ENCODE data around the gene CORT.
"Not testable (repeated sequence)": the region's sequence is repeated elsewhere in the genome, so short reads cannot be mapped to it uniquely, and the experiment has no call there.

The CORT gene

GRCh38 chr1:10449751-10450150 lies at the start of gene CORT:
CORT (plus strand) TSS chr1:10450031; CDS start chr1:10450224, 193 bp downstream.
- ATAC-seq (no peak), DNase-seq (no peak)

- no peak for ATAC-seq
Measured at GRCh38 chr1:10401281-10401680, 48.5 kb upstream of the CORT start.

DNA sequence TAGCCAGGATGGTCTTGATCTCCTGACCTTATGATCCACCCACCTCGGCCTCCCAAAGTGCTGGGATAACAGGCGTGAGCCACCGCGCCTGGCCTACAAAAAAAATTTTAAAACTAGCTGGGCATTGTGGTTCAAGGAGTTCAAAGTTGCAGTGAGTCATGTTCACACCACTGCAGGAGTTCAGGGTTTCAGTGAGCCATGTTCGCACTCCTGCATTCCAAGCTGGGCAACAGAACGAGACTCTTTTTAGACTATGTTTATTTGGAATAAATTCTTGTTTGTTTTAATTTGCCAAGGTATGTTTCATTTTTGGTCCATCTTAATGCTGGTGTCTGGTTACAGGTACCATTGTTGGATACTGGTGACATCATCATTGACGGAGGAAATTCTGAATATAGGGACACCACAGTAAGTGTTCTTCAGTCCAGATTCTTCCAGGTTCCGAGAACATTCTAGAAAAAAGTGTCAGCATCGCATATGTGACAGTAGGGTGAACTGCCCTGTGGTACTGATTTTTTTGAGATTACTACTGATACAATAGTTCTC lies 47.0 kb upstream of the CORT start:
- no peak for ATAC-seq
- DNase-seq, result no peak

More at GRCh38 chr1:10401281-10401680, 48.5 kb upstream of the CORT start:
- DNase-seq, result no peak

GRCh38 chr1:10407201-10407600 lies 42.6 kb upstream of the CORT start:
- DNase-seq (no peak), ATAC-seq (no peak)

- DNase-seq, result no peak
- ATAC-seq, result peak; percentile 46
Measured at GRCh38 chr1:10415211-10415930, 34.5 kb upstream of the CORT start.

DNA sequence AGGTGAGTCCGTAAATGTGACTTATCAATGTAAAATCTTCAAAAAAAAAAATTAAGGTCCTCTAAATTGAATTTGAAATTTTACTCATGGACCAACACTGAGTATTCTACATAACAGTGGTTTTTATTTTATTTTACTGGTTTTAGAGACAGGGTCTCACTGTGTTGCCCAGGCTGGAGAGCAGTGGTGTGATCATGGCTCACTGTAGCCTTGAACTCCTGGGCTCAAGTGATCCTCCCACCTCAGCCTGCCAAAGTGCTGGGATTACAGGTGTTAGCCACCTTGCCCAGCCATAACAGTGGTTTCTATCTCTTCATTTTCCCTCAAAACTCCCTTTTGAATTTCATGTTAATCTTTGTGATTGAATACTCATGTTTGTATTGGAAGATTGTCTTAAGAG lies 33.9 kb upstream of the CORT start:
- not testable (repeated sequence) for DNase-seq, ATAC-seq

DNA sequence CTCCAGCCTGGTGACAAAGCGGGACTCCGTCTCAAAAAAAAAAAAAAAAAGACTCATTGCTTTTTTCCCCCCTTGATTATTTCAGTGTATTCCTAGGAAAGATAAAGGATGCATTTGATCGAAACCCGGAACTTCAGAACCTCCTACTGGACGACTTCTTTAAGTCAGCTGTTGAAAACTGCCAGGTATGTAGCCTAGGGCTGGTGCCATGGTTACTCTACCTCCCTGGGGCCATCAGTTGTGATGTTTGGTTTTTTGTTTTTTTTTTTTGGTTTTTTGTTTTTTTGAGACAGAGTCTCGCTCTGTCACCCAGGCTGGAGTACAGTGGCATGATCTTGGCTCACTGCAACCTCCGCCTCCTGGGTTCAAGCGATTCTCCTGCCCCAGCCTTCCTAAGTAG lies 31.1 kb upstream of the CORT start:
- not testable (repeated sequence) for ATAC-seq, DNase-seq

GRCh38 chr1:10419351-10419750 lies 30.5 kb upstream of the CORT start:
- no peak for DNase-seq
- ATAC-seq, result no peak

DNA sequence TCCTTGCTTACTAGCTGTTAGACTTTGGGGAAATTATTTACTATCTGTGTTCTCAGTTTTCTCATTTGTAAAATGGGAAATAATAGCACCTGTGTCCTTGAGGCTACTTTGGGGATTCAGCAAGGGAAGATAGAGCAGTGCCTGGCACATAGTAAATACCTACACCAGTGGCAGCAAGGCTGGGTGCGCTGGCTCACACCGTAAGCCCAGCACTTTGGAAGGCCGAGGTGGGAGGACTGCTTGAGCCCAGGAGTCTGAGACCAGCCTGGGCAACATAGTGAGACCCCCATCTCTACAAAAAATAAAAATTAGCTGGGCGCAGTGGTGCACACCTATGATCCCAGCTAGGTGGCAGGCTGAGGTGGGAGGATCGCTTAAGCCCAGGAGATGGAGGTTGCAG lies 28.2 kb upstream of the CORT start:
- no peak for DNase-seq
- no peak for ATAC-seq

DNA sequence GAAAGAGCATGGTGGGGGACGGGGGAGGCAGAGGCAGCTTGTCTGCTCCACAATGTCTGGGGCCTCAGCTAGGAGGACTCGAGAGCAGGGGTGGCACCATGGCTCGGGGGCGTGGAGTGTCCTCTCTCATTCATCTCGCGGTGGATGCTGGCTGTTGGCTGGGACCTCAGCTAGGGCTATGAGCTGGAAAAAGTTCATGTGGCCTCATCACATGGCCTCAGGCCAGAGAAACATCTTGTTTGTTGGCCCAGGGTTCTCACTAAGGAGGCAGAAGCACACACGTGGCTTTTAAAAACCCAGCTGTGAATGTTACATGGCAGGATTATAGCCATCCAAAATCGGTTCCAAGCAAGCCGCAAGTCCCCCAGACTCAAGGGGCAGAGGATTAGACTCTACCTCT lies 25.8 kb upstream of the CORT start:
- DNase-seq, result no peak
- no peak for ATAC-seq

DNA sequence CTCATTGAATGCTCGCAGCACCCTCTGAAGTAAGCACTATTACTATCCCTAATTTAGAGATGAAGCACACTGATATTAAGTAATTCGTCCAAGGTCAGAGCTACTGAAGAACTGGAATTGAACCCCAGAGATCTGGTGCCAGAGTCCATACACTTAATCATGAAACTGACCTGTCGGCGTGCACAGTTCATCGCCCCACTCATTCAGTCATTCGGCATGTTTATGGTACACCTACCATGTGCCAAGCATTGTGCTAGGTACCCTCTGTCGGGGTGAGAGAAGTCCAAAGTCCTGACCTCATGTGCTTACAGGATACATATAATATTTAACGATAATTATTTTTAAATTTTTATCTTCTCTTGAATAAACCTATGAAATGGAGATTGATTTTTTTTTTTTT lies 25.2 kb upstream of the CORT start:
- DNase-seq, result no peak
- no peak for ATAC-seq

DNA sequence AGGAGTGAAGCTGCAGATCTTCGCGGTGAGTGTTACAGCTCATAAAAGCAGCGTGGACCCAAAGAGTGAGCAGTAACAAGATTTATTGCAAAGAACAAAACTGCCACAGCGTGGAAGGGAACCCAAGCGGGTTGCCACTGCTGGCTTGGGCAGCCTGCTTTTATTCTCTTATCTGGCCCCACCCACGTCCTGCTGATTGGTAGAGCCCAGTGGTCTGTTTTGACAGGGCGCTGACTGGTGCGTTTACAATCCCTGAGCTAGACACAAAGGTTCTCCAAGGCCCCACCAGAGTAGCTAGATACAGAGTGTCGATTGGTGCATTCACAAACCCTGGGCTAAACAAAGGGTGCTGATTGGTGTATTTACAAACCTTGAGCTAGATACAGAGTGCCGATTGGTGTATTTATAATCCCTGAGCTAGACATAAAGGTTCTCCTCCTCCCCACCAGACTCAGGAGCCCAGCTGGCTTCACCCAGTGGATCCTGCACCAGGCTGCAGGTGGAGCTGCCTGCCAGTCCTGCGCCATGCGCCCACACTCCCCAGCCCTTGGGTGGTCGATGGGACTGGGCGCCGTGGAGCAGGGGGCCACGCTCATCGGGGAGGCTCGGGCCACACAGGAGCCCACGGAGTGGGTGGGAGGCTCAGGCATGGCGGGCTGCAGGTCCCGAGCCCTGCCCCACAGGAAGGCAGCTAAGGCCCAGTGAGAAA lies 23.9 kb upstream of the CORT start:
- not testable (repeated sequence) for ATAC-seq, DNase-seq

GRCh38 chr1:10426535-10426848 lies 23.3 kb upstream of the CORT start:
- not testable (repeated sequence) for DNase-seq, ATAC-seq

DNA sequence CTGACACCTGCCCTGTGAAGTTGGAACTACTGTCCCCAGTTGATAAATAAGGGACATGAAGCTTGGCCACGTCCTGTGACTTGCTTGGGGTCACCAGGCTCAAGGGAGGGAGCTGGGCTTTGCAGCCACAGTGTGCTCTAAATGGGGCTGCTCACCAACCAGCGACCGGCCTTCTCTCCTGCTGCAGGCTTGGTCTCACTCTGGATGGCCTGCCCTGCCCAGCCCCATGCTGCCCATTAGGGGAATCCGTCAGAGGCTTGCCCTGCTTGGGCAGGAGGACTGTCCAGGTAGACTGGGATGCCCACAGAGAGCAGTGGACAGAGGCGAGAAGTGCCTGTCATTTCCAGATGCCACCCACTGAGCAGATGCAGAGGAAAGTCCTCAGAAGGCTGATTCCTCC lies 20.8 kb upstream of the CORT start:
- DNase-seq, result no peak
- ATAC-seq, result no peak

GRCh38 chr1:10429868-10430215 lies 20.0 kb upstream of the CORT start:
- DNase-seq (peak; percentile 13), ATAC-seq (no peak)

DNA sequence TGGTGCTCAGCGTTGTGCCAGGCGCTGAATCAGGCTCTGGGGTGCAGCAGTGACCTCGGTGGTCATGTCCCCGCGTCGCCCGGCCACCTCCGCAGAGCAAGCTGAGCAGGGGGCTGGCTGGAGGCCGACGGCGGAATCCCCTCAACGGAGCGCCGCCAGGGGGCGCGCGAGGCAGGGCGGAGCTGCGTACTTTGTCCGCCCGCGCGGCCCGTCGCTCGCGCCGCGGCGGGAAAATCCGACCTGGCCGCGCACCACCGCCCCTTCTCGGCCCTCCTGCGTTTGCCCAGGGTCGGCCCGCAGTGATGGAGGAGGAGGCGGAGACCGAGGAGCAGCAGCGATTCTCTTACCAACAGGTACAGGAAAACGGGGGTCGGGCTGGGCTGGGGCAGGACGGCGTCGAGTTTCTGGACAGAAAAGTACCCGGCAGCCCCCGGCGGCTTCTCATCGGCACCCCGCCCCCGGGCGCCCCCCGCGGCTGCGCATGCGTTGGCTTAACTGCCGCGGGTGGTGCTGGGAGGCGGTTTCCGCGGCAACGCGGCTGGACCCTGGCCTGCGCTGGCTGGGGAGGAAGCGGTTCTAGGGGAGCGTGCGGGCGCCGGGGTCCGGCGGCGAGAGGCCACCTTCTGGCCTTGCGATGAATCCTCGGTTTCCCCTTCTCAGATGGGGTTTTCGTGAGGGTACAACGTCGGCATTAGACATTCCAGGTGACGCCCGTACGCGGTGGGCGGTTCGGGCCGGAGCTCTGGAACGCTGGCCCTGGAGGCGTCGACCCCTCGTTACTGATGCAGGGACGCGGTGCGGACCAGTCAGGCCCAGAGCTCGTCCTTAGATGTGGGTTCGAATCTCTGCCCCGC lies 19.4 kb upstream of the CORT start, which contains the start of gene CENPS:
CENPS (plus strand) TSS at position 218 of the 854 bp plus-strand sequence; CDS start at position 303, 85 bp downstream.
- peak; percentile 85 for ATAC-seq
- DNase-seq, result peak; percentile 95

- ATAC-seq, result no peak
- DNase-seq, result peak; percentile 27
Measured at GRCh38 chr1:10431070-10431730, 18.6 kb upstream of the CORT start.

DNA sequence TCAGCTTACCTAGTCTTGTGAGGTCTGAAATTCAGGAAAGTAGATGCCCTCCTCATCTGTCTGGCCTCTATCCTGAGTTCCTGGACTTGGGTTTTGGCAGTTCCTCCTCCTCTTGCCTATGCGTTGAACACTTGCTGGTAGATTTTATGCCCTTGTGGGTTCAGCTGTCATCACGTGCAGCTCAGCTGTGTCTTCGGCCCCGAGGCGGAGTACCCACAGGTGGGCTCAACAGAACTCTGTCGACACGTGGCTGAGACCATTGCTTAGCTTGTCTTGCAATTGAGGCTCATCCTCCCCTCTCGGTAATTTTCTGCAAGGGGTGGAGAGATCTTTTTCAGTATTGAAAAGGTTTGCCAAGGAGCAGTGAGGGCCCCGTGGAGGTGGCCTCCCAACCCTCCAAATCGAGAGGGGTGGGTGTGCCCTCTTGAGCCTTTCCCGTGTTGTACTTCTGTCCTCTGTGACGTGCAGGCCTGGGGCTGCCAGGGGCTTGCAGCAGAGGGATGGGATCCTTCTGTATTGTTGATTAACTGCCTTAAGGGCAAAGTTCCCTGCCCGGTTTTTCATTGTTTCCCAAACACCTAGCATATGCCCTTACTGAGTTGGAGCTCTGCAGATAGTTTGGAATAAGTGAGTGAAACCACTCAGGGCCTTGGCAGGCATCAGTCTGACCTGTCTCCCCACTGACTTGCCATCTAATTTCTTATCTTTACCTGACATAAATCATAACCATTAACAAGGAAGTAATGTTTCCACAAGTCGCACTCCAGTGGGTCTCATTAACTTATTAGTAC lies 16.7 kb upstream of the CORT start:
- no peak for DNase-seq
- ATAC-seq, result no peak

GRCh38 chr1:10433790-10434189 lies 16.0 kb upstream of the CORT start:
- no peak for ATAC-seq
- DNase-seq, result no peak

- ATAC-seq, result no peak
- DNase-seq, result no peak
Measured at GRCh38 chr1:10434590-10434989, 15.2 kb upstream of the CORT start.

GRCh38 chr1:10437052-10437451 lies 12.8 kb upstream of the CORT start:
- no peak for ATAC-seq

More at GRCh38 chr1:10437052-10437451, 12.8 kb upstream of the CORT start:
- DNase-seq, result no peak
